ENCODE data around the gene UBE3B.

- TF ChIP-seq CTCF (conservative IDR thresholded peaks at IDR 0.05) (no peak), EZH2 (IDR thresholded peaks at IDR 0.05; ENCODE audit: low read depth) (no peak)
Observed at GRCh38 chr12:109549613-109550270, 72.3 kb downstream of the UBE3B start.

All from PC-9 (cell line).